GM12878 (cell line): ENCODE measurements around the gene NGDN. TPM values are rescaled to one million over a fixed set of nuclear protein-coding genes. Genes with fewer than 3 reads are reported as not detected.

Source experiments
- CEBPZ ChIP-seq: fragments of 150-350 bp; IDR thresholded peaks from 2 replicates; pipeline ENCODE4 v1.6.1; 2016; ENCODE audit warnings: low read depth, low read length
- CTCF ChIP-seq, 3 experiments: IDR thresholded peaks in 2 of 3; conservative IDR thresholded peaks in 1 of 3; 2 replicates each; pipeline ENCODE4 v1.5.1; 2011; ENCODE audit warnings: low read depth in 3 of 3, low read length in 3 of 3, mild to moderate bottlenecking in 3 of 3, control low read depth in 2 of 3, moderate library complexity in 2 of 3, inconsistent platforms in 1 of 3, mixed read lengths in 1 of 3; ENCODE audit not compliant: control insufficient read depth in 2 of 3, insufficient read depth in 1 of 3; ENCODE audit errors: extremely low read depth in 1 of 3
- ELK1 ChIP-seq: IDR thresholded peaks from 2 replicates; pipeline ENCODE4 v1.6.1; 2012; ENCODE audit warnings: low read depth, low read length, improper control_type of control experiment
- FOS ChIP-seq: IDR thresholded peaks from 3 replicates; pipeline ENCODE4 v1.6.1; 2011; ENCODE audit warnings: borderline replicate concordance; ENCODE audit not compliant: insufficient read length; ENCODE audit errors: extremely low read depth
- IKZF2 ChIP-seq, 2 experiments: fragments of 450-650 bp; IDR thresholded peaks; 2 replicates each; pipeline ENCODE4 v1.6.1; 2017; ENCODE audit warnings: mild to moderate bottlenecking in 2 of 2, moderate library complexity in 2 of 2
- MYB ChIP-seq: fragments of 150-350 bp; IDR thresholded peaks from 2 replicates; pipeline ENCODE4 v1.6.1; 2014; ENCODE audit warnings: mild to moderate bottlenecking, low read depth, low read length, borderline replicate concordance
- NFYB ChIP-seq: IDR thresholded peaks from 2 replicates; pipeline ENCODE4 v1.6.1; 2011; ENCODE audit warnings: low read depth, mild to moderate bottlenecking, low read length, improper control_type of control experiment, moderate library complexity; ENCODE audit not compliant: insufficient read depth
- POLR2A ChIP-seq: IDR thresholded peaks from 2 replicates; pipeline ENCODE4 v1.6.1; 2011; ENCODE audit warnings: low read depth, mild to moderate bottlenecking, low read length
- RAD21 ChIP-seq: IDR thresholded peaks from 2 replicates; pipeline ENCODE4 v1.6.1; 2011; ENCODE audit warnings: mild to moderate bottlenecking, low read depth, low read length, moderate library complexity; ENCODE audit not compliant: insufficient read depth
- RB1 ChIP-seq: fragments of 450-650 bp; formaldehyde crosslinking; IDR thresholded peaks from 2 replicates; pipeline ENCODE4 v1.6.1; 2017; ENCODE audit warnings: mild to moderate bottlenecking, borderline replicate concordance
- RFX5 ChIP-seq: IDR thresholded peaks from 2 replicates; pipeline ENCODE4 v1.6.1; 2011; ENCODE audit warnings: low read depth, low read length, improper control_type of control experiment
- TCF7 ChIP-seq: IDR thresholded peaks from 2 replicates; pipeline ENCODE4 v1.6.1; 2014; ENCODE audit warnings: antibody characterized with exemption, borderline replicate concordance
- WRNIP1 ChIP-seq: IDR thresholded peaks from 2 replicates; pipeline ENCODE4 v1.6.1; 2011; ENCODE audit warnings: low read depth, low read length, improper control_type of control experiment, borderline replicate concordance
- YBX1 ChIP-seq: fragments of 450-650 bp; IDR thresholded peaks from 2 replicates; pipeline ENCODE4 v1.6.1; 2016; ENCODE audit warnings: antibody characterized with exemption
- polyA plus RNA-seq, 11 experiments: library from polyadenylated mRNA; depleted of rRNA in 4 of 11; unstranded in 6 of 11; stranded (reverse) in 5 of 11; fragments of >200 nt; fragmentation: Nextera tagmentation in 4 of 11; fragmentation: Illumina TruSeq in 1 of 11; extraction: Ambion mirVana in 4 of 11; extraction: Trizol in 1 of 11; gene quantifications; 1 replicate in 1 of 11; 2 replicates in 10 of 11; pipeline versions ENCODE4 v1.2.1 to v1.2.3, GENCODE V29; 2011 to 2016; ENCODE audit warnings: inconsistent platforms in 2 of 11, missing spikeins in 2 of 11, low read depth in 1 of 11
- total RNA-seq, 4 experiments: library from RNA; depleted of rRNA in 3 of 4; stranded (reverse); fragments of >200 nt in 3 of 4; fragmentation: Illumina TruSeq in 1 of 4; extraction: Trizol in 1 of 4; gene quantifications; 2 replicates each; pipeline versions ENCODE4 v1.2.1 to v1.2.3, GENCODE V29; 2013 to 2021

NGDN gene
- total and polyA plus RNA-seq, 10 of the 15 experiments (the other 5 are each of a cell fraction or from before 2014, with no cell fraction given), result 40.4 to 163 (median 71.4) TPM

GRCh38 chr14:23486036-23486435 is 16.5 kb downstream of the NGDN start (continued):
- no peak for TF ChIP-seq CEBPZ
- no peak for TF ChIP-seq POLR2A
- no peak for TF ChIP-seq MYB
- no peak for TF ChIP-seq YBX1
- TF ChIP-seq IKZF2 (IDR thresholded peaks at IDR 0.05), result no peak
- no peak for TF ChIP-seq TCF7
- TF ChIP-seq NFYB, result no peak
- TF ChIP-seq FOS, result no peak
- no peak for TF ChIP-seq WRNIP1
- TF ChIP-seq ELK1, result no peak
- no peak for TF ChIP-seq RB1
- no peak for TF ChIP-seq RFX5
- no peak for TF ChIP-seq RAD21
- no peak for TF ChIP-seq CTCF (IDR thresholded peaks at IDR 0.05 in 2 of 3, conservative IDR thresholded peaks at IDR 0.05 in 1 of 3; ENCODE audit: control insufficient read depth in 2 of 3, extremely low read depth in 1 of 3, insufficient read depth in 1 of 3, low read depth in 3 of 3, low read length in 3 of 3)
